ENCODE data around the gene LIPC.

The LIPC gene

GRCh38 chr15:58517252-58517681 lies 85.5 kb downstream of the LIPC start:
- Histone ChIP-seq H4K8ac (ENCODE audit: low read depth, low read length) (no peak overlapping the region), H3K79me1 (ENCODE audit: low read depth, low read length) (no peaks in the 10 kb centered on the region), H3K27me3 (ENCODE audit: control insufficient read depth in 3 of 3, insufficient read depth in 3 of 3, low read depth in 1 of 3, low read length in 3 of 3) (no peaks in the 10 kb centered on the region), H2BK15ac (ENCODE audit: low read length) (no peak overlapping the region), H2BK120ac (ENCODE audit: low read depth, low read length) (no peak overlapping the region), H2AFZ (ENCODE audit: low read length) (peak overlapping the region; percentile 77), H3K14ac (ENCODE audit: low read length) (no peak overlapping the region), H3K36me3 (replicated peaks in 1 of 2; ENCODE audit: control insufficient read depth in 2 of 2, insufficient read depth in 2 of 2, low read length in 2 of 2) (no peaks in the 10 kb centered on the region), H2AK5ac (ENCODE audit: low read depth, low read length) (no peak overlapping the region), H3K23ac (ENCODE audit: low read depth, low read length, poor library complexity) (no peak overlapping the region), H3K18ac (ENCODE audit: low read length) (no peak overlapping the region), H2BK5ac (ENCODE audit: low read length) (no peak overlapping the region), H3K4me3 (ENCODE audit: low read length in 2 of 2) (no peak overlapping the region), H3K9me3 (replicated peaks in 1 of 2; ENCODE audit: control insufficient read depth in 2 of 2, insufficient read depth in 1 of 2, low read depth in 1 of 2, low read length in 2 of 2) (no peaks in the 10 kb centered on the region), H3K4me2 (ENCODE audit: insufficient read depth, low read length, poor library complexity, severe bottlenecking) (no peak overlapping the region), H2BK12ac (ENCODE audit: low read length) (no peak overlapping the region), H3K4ac (ENCODE audit: low read length) (no peak overlapping the region), H4K91ac (ENCODE audit: low read depth, low read length, poor library complexity) (no peak overlapping the region), H3K9ac (ENCODE audit: low read depth, low read length, poor library complexity) (no peak overlapping the region), H3K4me1 (ENCODE audit: control insufficient read depth in 2 of 2, insufficient read depth in 1 of 2, low read depth in 1 of 2, low read length in 2 of 2) (peaks cover 10 to 12% of the 10 kb centered on the region in 2 donors), H3K27ac (replicated peaks; ENCODE audit: low read length) (no peak overlapping the region)
- no peak for DNase-seq (ENCODE audit: low spot score)
- no CpG with 5 or more reads among the region's 3 CpGs for WGBS, 2 donors (ENCODE audit: extremely low coverage in 2 of 2, insufficient read length in 2 of 2, insufficient replicate concordance in 1 of 2)

- H2AFZ ChIP-seq (ENCODE audit: low read length) = peak overlapping the region; percentile 77
- no peak overlapping the region for H4K8ac ChIP-seq (ENCODE audit: low read depth, low read length)
- no peaks in the 10 kb centered on the region for H3K9me3 ChIP-seq (replicated peaks in 1 of 2; ENCODE audit: control insufficient read depth in 2 of 2, insufficient read depth in 1 of 2, low read depth in 1 of 2, low read length in 2 of 2)
- H3K27me3 ChIP-seq (ENCODE audit: control insufficient read depth in 3 of 3, insufficient read depth in 3 of 3, low read depth in 1 of 3, low read length in 3 of 3) = no peaks in the 10 kb centered on the region
- no peak overlapping the region for H2BK5ac ChIP-seq (ENCODE audit: low read length)
- H3K4me2 ChIP-seq (ENCODE audit: insufficient read depth, low read length, poor library complexity, severe bottlenecking) = no peak overlapping the region
- H3K14ac ChIP-seq (ENCODE audit: low read length) = no peak overlapping the region
- no peak for DNase-seq (ENCODE audit: low spot score)
- H4K91ac ChIP-seq (ENCODE audit: low read depth, low read length, poor library complexity) = no peak overlapping the region
- no peaks in the 10 kb centered on the region for H3K79me1 ChIP-seq (ENCODE audit: low read depth, low read length)
- H3K18ac ChIP-seq (ENCODE audit: low read length) = no peak overlapping the region
- no peak overlapping the region for H3K9ac ChIP-seq (ENCODE audit: low read depth, low read length, poor library complexity)
- no peak overlapping the region for H3K27ac ChIP-seq (replicated peaks; ENCODE audit: low read length)
- H3K36me3 ChIP-seq (replicated peaks in 1 of 2; ENCODE audit: control insufficient read depth in 2 of 2, insufficient read depth in 2 of 2, low read length in 2 of 2) = no peaks in the 10 kb centered on the region
- no peak overlapping the region for H2BK120ac ChIP-seq (ENCODE audit: low read depth, low read length)
- H3K23ac ChIP-seq (ENCODE audit: low read depth, low read length, poor library complexity) = no peak overlapping the region
- no peak overlapping the region for H3K4ac ChIP-seq (ENCODE audit: low read length)
- H3K4me3 ChIP-seq (ENCODE audit: low read length in 2 of 2) = no peak overlapping the region
- WGBS, 2 donors (ENCODE audit: extremely low coverage in 2 of 2, insufficient read length in 2 of 2, insufficient replicate concordance in 1 of 2) = no CpG with 5 or more reads among the region's 9 CpGs
- H2AK5ac ChIP-seq (ENCODE audit: low read depth, low read length) = no peak overlapping the region
- peaks cover 10 to 12% of the 10 kb centered on the region in 2 donors for H3K4me1 ChIP-seq (ENCODE audit: control insufficient read depth in 2 of 2, insufficient read depth in 1 of 2, low read depth in 1 of 2, low read length in 2 of 2)
- H2BK15ac ChIP-seq (ENCODE audit: low read length) = no peak overlapping the region
- no peak overlapping the region for H2BK12ac ChIP-seq (ENCODE audit: low read length)
Measured at GRCh38 chr15:58517682-58518525, 86.1 kb downstream of the LIPC start.

- Histone ChIP-seq H3K23ac (ENCODE audit: low read depth, low read length, poor library complexity) (no peak overlapping the region), H3K27ac (replicated peaks; ENCODE audit: low read length) (no peak overlapping the region), H3K79me1 (ENCODE audit: low read depth, low read length) (no peaks in the 10 kb centered on the region), H4K8ac (ENCODE audit: low read depth, low read length) (no peak overlapping the region), H2AFZ (ENCODE audit: low read length) (no peak overlapping the region), H3K14ac (ENCODE audit: low read length) (no peak overlapping the region), H2BK12ac (ENCODE audit: low read length) (no peak overlapping the region), H3K27me3 (ENCODE audit: control insufficient read depth in 3 of 3, insufficient read depth in 3 of 3, low read depth in 1 of 3, low read length in 3 of 3) (no peaks in the 10 kb centered on the region), H2BK5ac (ENCODE audit: low read length) (no peak overlapping the region), H3K9ac (ENCODE audit: low read depth, low read length, poor library complexity) (no peak overlapping the region), H3K4ac (ENCODE audit: low read length) (no peak overlapping the region), H3K36me3 (replicated peaks in 1 of 2; ENCODE audit: control insufficient read depth in 2 of 2, insufficient read depth in 2 of 2, low read length in 2 of 2) (no peaks in the 10 kb centered on the region), H3K9me3 (replicated peaks in 1 of 2; ENCODE audit: control insufficient read depth in 2 of 2, insufficient read depth in 1 of 2, low read depth in 1 of 2, low read length in 2 of 2) (no peaks in the 10 kb centered on the region), H2AK5ac (ENCODE audit: low read depth, low read length) (no peak overlapping the region), H2BK120ac (ENCODE audit: low read depth, low read length) (no peak overlapping the region), H3K4me2 (ENCODE audit: insufficient read depth, low read length, poor library complexity, severe bottlenecking) (no peak overlapping the region), H4K91ac (ENCODE audit: low read depth, low read length, poor library complexity) (no peak overlapping the region), H3K4me3 (ENCODE audit: low read length in 2 of 2) (no peak overlapping the region), H2BK15ac (ENCODE audit: low read length) (no peak overlapping the region), H3K4me1 (ENCODE audit: control insufficient read depth in 2 of 2, insufficient read depth in 1 of 2, low read depth in 1 of 2, low read length in 2 of 2) (peaks cover 10 to 12% of the 10 kb centered on the region in 2 donors), H3K18ac (ENCODE audit: low read length) (no peak overlapping the region)
- no CpG with 5 or more reads among the region's 8 CpGs for WGBS, 2 donors (ENCODE audit: extremely low coverage in 2 of 2, insufficient read length in 2 of 2, insufficient replicate concordance in 1 of 2)
- no peak for DNase-seq (ENCODE audit: low spot score)
Measured at GRCh38 chr15:58518626-58519025, 86.8 kb downstream of the LIPC start.

- H4K8ac ChIP-seq (ENCODE audit: low read depth, low read length) = no peak overlapping the region
- H2AFZ ChIP-seq (ENCODE audit: low read length) = no peak overlapping the region
Measured at GRCh38 chr15:58519516-58519915, 87.7 kb downstream of the LIPC start.

More at GRCh38 chr15:58519516-58519915, 87.7 kb downstream of the LIPC start:
- no peak overlapping the region for H2BK15ac ChIP-seq (ENCODE audit: low read length)
- H3K36me3 ChIP-seq (replicated peaks in 1 of 2; ENCODE audit: control insufficient read depth in 2 of 2, insufficient read depth in 2 of 2, low read length in 2 of 2) = no peaks in the 10 kb centered on the region
- H2BK5ac ChIP-seq (ENCODE audit: low read length) = no peak overlapping the region
- H3K4me3 ChIP-seq (ENCODE audit: low read length in 2 of 2) = no peak overlapping the region
- no peak overlapping the region for H3K4me2 ChIP-seq (ENCODE audit: insufficient read depth, low read length, poor library complexity, severe bottlenecking)
- DNase-seq (ENCODE audit: low spot score) = no peak
- H3K14ac ChIP-seq (ENCODE audit: low read length) = no peak overlapping the region
- no peak overlapping the region for H3K23ac ChIP-seq (ENCODE audit: low read depth, low read length, poor library complexity)
- H2AK5ac ChIP-seq (ENCODE audit: low read depth, low read length) = no peak overlapping the region
- H3K4me1 ChIP-seq (ENCODE audit: control insufficient read depth in 2 of 2, insufficient read depth in 1 of 2, low read depth in 1 of 2, low read length in 2 of 2) = peaks cover 10 to 12% of the 10 kb centered on the region in 2 donors
- H2BK120ac ChIP-seq (ENCODE audit: low read depth, low read length) = no peak overlapping the region
- H3K18ac ChIP-seq (ENCODE audit: low read length) = no peak overlapping the region
- no peak overlapping the region for H4K91ac ChIP-seq (ENCODE audit: low read depth, low read length, poor library complexity)
- no peaks in the 10 kb centered on the region for H3K9me3 ChIP-seq (replicated peaks in 1 of 2; ENCODE audit: control insufficient read depth in 2 of 2, insufficient read depth in 1 of 2, low read depth in 1 of 2, low read length in 2 of 2)
- H3K4ac ChIP-seq (ENCODE audit: low read length) = no peak overlapping the region
- no CpG with 5 or more reads among the region's 5 CpGs for WGBS, 2 donors (ENCODE audit: extremely low coverage in 2 of 2, insufficient read length in 2 of 2, insufficient replicate concordance in 1 of 2)
- no peak overlapping the region for H3K27ac ChIP-seq (replicated peaks; ENCODE audit: low read length)
- H3K9ac ChIP-seq (ENCODE audit: low read depth, low read length, poor library complexity) = no peak overlapping the region
- H3K79me1 ChIP-seq (ENCODE audit: low read depth, low read length) = no peaks in the 10 kb centered on the region
- no peak overlapping the region for H2BK12ac ChIP-seq (ENCODE audit: low read length)
- H3K27me3 ChIP-seq (ENCODE audit: control insufficient read depth in 3 of 3, insufficient read depth in 3 of 3, low read depth in 1 of 3, low read length in 3 of 3) = no peaks in the 10 kb centered on the region

All from neuronal stem cell (in vitro differentiated cells).